Hematopoietic multipotent progenitor cell treated with erythropoietin and hydrocortisone succinate and interleukin-3 and kit ligand, for 4 days (in vitro differentiated cells): Measurements from ENCODE around the gene SYNGR2.
A peak's percentile ranks its signal among the peaks of the same experiment; 100 is the strongest.

Experiments used
- DNase-seq: peaks from one replicate; pipeline ENCODE4 v3.0.0-alpha.2; 2015

SYNGR2 gene

DNA sequence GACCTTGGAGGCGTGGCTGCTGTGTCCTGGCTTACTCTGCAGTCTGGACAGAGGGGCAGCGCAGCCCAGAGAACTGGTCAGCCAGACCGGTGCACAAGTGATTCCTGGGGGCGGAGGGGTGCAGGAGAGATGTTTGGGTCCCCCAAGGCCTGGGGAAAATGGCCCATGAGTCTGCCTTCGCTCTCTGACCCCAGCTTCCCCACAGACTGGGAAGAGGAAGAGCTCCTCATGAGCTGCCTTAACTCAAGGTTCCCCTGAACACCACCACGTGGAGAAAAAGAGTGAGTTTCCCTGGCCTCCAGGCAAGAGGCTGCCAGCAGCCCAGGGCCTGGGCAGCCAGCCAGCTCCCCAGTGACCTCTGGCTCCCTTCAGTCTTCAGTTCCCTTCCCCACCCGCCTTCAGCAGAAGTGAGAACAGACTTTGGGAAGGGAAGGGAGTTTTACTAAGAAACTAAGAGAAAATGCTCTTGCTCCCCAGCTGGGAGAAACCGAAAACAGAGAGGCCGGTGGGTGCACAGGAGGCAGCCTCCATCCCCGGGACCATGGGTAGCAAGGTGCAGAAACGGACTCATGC lies 24.1 kb upstream of the SYNGR2 start:
- DNase-seq = peak; percentile 91

- DNase-seq = no peak
These were observed 23.4 kb upstream of the SYNGR2 start for GRCh38 chr17:78144736-78145641.

GRCh38 chr17:78146471-78146869 lies 21.9 kb upstream of the SYNGR2 start:
- DNase-seq = no peak

GRCh38 chr17:78146881-78147280 lies 21.5 kb upstream of the SYNGR2 start:
- no peak for DNase-seq

DNA sequence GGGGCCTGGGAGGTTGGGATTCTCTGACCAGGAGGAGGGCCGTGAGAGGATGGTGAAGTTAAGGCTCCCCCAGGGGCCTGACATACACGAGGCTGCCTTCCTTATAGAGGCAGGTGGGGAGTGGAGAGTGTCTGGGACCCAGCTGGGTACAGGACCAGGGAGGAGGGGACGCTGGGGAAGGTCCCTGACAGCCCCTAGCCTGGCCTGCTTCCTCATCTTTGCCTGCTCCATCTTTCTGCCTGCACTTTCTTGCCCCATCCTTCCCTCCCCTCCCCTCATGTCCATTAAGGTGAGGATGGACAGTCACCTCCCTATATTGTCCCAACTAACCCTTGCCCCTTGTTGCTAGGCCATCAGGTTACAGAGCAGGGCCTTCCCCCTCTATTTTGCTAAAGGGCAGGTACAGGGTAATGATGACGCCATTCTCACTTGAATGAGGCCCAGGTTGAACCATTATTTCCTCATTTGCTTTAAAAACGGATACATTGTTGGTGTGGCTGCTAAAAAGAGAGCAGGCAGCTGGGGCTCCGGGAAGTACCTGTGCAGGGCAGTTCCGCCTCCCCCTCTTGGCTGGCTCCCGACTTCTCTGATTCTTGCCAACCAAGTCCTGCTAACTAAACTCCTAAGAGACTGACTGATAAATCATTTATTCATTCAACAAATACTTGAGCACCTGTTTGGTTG lies 20.9 kb upstream of the SYNGR2 start:
- no peak for DNase-seq

- no peak for DNase-seq
These were observed 19.9 kb upstream of the SYNGR2 start for GRCh38 chr17:78148286-78149016.

DNA sequence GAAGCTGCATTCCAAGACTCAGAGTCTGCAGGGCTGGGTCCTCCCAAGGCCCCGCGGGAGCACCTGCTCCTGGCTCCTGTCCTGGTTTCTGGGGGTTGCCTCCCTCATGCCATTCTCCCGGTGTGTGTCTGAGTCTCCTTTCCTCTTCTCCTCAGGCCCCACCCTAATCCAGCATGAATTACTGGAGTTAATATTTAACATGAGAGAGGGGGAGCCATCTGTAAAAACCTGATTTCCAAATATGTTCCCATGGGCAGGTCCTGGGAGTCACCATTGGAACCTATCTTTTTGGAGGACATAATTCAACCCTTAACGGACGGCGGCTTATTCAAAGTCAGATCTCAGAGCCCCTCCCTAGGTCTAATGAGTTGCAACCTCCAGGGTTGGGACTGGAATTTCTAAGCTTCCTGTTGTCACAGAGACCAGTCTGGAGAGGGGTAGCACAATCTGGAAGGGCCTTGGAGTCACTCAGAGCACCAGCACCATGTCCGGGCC lies 16.8 kb upstream of the SYNGR2 start:
- DNase-seq = no peak

DNA sequence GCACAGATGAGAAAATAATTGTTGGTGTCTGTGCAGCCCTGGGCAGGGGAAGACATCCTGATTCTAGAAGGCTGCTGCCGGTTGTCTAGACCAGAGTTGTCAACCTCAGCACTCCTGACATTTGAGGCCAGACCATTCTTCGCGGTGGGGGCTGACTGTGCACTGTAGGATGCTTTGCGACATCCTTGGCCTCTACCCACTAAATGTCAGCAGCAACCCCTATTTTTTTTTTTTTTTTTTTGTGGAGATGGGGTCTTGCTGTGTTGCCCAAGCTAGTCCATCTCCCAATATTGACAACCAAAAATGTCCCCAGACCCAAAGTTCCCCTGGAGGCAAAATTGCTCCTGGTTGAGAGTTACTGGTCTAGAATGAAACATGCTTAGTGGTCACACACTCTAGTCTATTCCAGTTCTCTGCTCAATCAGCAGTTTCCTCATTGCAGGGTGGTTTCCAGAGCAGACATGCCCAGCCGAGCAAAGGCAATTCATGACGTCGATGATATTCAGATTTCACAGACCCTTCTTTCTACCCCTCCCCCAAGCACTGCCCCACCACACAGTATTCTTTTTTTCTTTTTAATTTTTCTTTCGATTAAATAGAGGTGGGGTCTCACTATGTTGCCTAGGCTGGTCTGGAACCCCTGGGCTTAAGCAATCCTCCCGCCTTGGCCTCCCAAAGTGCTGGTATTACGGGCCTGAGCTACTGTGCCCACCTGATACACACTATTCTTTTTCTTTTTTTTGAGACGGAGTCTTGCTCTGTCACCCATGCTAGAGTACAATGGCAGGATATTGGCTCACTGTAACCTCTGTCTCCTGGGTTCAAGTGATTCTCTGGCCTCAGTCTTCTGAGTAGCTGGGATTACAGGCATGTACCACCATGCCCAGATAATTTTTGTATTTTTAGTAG lies 13.2 kb upstream of the SYNGR2 start:
- peak; percentile 86 for DNase-seq

GRCh38 chr17:78159575-78160158 lies 8.7 kb upstream of the SYNGR2 start:
- peak; percentile 92 for DNase-seq

DNA sequence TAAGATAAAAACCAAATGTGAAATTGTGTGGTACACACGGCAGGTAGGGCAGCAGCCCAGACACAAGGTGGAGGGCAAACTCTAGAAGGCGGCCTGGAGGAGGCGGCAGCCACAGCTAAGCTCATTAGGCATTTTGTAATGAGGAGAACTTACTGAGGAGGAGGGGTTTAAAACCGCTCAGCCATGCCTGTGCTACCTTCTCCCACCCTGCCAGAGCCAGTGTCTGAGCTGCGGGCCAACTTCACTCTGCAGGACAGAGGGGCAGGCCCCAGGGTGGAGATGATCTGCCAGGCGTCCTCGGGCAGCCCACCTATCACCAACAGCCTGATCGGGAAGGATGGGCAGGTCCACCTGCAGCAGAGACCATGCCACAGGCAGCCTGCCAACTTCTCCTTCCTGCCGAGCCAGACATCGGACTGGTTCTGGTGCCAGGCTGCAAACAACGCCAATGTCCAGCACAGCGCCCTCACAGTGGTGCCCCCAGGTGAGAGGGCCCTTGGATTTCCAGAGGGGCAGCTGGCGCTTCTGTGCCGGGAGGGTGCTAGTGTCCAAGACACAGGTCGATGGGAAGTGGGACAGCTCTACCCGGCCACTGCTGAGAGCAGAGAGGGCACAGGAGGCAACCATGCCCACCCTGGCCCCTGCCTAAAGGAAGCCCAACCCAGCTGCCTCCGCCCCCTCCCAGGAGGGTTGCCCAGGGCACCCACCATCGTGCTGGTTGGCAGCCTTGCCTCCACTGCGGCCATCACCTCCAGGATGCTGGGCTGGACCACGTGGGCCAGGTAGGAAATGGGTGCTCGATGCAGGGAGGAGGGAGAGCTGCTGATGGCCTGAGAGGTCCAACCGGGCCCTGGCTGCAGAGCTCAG lies 4.3 kb upstream of the SYNGR2 start:
- DNase-seq = no peak

GRCh38 chr17:78164748-78165607 lies 3.4 kb upstream of the SYNGR2 start:
- no peak for DNase-seq

DNA sequence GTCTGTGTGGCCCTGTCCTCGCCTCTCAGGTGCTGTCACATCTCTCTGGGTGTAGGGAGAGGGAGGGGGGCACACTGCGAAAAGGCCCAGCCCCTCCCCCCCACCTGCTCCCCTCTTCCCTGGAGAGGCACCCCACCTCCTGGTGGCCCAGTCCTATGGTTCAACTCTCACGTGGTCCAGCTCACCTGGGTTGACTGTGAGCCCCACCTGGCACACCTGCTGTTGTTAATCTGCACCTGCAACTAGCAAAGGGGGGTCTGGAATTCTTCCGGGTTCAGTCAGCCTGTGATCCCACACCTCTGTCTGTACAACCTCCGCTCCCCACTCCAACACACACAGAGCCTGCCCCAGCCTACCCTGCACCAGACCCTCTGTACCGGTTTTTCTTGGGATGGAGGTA lies 2.0 kb upstream of the SYNGR2 start:
- DNase-seq = no peak

DNA sequence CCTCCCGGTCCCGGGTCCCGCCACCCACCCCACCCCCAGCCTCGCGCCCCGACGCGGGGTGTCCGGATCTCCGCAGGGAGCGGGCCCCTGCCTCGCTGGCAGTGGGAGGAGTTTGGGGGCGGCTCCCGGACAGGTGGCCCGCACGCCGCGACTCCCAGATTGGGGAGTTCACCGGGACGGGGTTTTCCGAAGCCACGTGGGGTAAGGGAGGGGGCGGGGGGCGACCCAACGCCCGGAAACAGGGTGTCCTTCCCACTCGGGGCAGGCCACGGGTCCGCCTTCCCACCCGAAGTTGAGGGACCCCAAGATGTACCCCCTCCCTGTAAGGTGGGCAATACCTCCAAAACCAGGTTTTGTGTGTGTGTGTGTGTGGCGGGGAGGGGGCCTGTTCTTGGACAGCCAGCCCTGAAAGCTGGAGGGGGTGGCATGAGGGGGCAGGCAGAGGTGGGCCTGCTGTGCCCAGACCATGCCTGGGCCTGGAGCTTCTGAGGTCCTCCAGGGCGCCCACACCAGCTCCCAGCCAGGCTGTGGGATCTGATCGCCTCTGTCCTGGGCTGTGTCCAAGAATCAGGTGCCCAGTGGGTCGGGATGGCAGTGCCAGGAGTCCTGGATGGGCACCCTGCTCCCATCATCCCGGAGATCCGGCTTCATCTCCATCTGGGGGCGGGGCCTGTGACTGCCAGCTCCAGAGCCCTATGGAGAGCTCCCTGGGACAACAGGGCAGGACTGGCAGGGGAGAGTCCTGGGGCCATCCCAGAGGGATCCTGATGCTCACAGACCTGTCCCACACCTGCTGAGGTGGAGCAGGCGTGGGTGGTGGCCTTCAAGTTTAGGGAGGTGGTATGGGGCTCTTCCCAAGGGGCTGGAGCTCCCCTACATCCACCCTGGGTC lies 767 bp downstream of the SYNGR2 start:
- no peak for DNase-seq

- no peak for DNase-seq
These were observed 2.6 kb downstream of the SYNGR2 start for GRCh38 chr17:78170692-78171590.

GRCh38 chr17:78171591-78172248 lies 3.3 kb downstream of the SYNGR2 start:
- DNase-seq = peak; percentile 54

DNA sequence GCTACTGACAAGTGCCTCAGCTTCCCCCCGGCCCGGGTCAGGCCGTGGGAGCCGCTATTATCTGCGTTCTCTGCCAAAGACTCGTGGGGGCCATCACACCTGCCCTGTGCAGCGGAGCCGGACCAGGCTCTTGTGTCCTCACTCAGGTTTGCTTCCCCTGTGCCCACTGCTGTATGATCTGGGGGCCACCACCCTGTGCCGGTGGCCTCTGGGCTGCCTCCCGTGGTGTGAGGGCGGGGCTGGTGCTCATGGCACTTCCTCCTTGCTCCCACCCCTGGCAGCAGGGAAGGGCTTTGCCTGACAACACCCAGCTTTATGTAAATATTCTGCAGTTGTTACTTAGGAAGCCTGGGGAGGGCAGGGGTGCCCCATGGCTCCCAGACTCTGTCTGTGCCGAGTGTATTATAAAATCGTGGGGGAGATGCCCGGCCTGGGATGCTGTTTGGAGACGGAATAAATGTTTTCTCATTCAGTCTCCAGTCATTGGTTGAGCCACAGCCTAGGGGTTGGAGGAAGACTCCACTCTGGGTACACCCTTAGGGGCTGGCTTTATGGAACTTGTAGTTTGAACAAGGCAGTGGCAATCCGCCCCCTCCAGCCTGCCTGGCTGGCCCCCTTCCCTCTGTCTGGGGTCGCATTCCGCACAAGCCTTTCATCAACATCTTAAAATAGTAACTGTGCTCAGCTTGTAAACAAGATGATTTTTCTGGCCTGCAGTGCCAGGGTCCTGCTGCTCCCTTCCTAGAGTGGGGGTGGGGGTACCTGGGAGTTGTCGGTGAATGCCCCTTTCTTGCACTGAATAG lies 4.1 kb downstream of the SYNGR2 start:
- DNase-seq = peak; percentile 79
